Activated CD8-positive, alpha-beta T cell treated with anti-CD3 and anti-CD28 coated beads for 36 hours (primary cell): Measurements from ENCODE around the gene MISFA. TPM values are rescaled to one million over a fixed set of nuclear protein-coding genes. Genes with fewer than 3 reads are reported as not detected.
"Not testable (repeated sequence)": the region's sequence is repeated elsewhere in the genome, so short reads cannot be mapped to it uniquely, and the experiment has no call there.

Experiments used
- ATAC-seq: fragments of 200-7000 bp; cut with Tn5 transposase; one replicate; pipeline ENCODE4 v1.10.0; 2021; ENCODE audit warnings: mild to moderate bottlenecking, moderate library complexity
- CTCF ChIA-PET: fragments of 350-600 bp; sonication (Branson Sonifier 250); formaldehyde crosslinking; loops from one replicate; lab custom pipeline; 2021; ENCODE audit warnings: antibody characterized with exemption; lab: Charles Lee
- POLR2A ChIA-PET: fragments of 350-600 bp; sonication (Branson Sonifier 250); formaldehyde crosslinking; loops from one replicate; lab custom pipeline; 2021; ENCODE audit warnings: antibody characterized with exemption; lab: Charles Lee
- DNase-seq: peaks from one replicate; pipeline ENCODE4 v3.0.0-alpha.2; 2020
- H3K27ac Mint-ChIP-seq: one replicate; pipeline ENCODE4 v1.8.0; 2021; ENCODE audit warnings: mild to moderate bottlenecking, mixed read lengths
- H3K27me3 Mint-ChIP-seq: one replicate; pipeline ENCODE4 v1.8.0; 2021; ENCODE audit warnings: mixed read lengths
- H3K36me3 Mint-ChIP-seq: one replicate; pipeline ENCODE4 v1.8.0; 2021; ENCODE audit warnings: low read depth, mixed read lengths
- H3K4me1 Mint-ChIP-seq: one replicate; pipeline ENCODE4 v1.8.0; 2021; ENCODE audit warnings: low read depth, mixed read lengths
- H3K4me3 Mint-ChIP-seq: one replicate; pipeline ENCODE4 v1.8.0; 2021; ENCODE audit warnings: mild to moderate bottlenecking, moderate library complexity, mixed read lengths
- H3K9me3 Mint-ChIP-seq: one replicate; pipeline ENCODE4 v1.8.0; 2021; ENCODE audit warnings: mixed read lengths
- intact Hi-C: fragments of 100-400 bp; cut with micrococcal nuclease; formaldehyde crosslinking; loops from one replicate; pipeline ENCODE4 v1.10.0; 2022
- total RNA-seq, 2 experiments: library from RNA; stranded (reverse); gene quantifications; one replicate each; pipeline ENCODE4 v1.2.3, GENCODE V29; 2021
- TF ChIP-seq, protein P1 (sequence below): fragments of 200-600 bp; IDR thresholded peaks from one replicate; pipeline ENCODE4 v1.8.0; 2022; ENCODE audit warnings: antibody characterized with exemption, mild to moderate bottlenecking

MISFA gene
- total RNA-seq, 2 experiments from 2014 or later: 0.67 to 1.1 TPM

DNA sequence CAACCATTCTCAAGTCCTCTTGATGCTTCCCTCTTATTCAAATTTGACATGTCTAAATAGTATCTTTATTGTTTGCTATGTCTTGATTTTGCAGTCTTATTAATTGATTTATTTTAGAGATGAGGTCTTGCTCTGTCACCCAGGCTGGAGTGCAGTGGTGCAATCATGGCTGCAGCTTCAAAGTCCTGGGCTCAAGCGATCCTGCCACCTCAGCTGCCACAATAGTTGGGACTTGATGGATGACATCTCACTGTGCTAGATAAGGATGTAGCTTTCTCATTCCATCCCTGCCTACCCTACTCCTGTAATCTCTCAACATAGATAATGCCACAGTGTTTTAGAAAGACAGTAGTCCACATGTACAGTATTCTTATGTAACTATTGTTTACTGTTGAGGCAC lies 42.1 kb downstream of the MISFA start:
- TF ChIP-seq, protein P1, sequence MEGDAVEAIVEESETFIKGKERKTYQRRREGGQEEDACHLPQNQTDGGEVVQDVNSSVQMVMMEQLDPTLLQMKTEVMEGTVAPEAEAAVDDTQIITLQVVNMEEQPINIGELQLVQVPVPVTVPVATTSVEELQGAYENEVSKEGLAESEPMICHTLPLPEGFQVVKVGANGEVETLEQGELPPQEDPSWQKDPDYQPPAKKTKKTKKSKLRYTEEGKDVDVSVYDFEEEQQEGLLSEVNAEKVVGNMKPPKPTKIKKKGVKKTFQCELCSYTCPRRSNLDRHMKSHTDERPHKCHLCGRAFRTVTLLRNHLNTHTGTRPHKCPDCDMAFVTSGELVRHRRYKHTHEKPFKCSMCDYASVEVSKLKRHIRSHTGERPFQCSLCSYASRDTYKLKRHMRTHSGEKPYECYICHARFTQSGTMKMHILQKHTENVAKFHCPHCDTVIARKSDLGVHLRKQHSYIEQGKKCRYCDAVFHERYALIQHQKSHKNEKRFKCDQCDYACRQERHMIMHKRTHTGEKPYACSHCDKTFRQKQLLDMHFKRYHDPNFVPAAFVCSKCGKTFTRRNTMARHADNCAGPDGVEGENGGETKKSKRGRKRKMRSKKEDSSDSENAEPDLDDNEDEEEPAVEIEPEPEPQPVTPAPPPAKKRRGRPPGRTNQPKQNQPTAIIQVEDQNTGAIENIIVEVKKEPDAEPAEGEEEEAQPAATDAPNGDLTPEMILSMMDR: no peak
- ChIA-PET POLR2A (no interaction called here), CTCF (interaction anchor here (0.7 to 1.9 kb wide), 2 partner anchors 12 to 80 kb away, joined by 4 to 5 read pairs; no protein-coding TSS in a partner anchor)
- no peak for DNase-seq
- Mint-ChIP-seq H3K9me3 (no peaks in the 10 kb centered on the region), H3K36me3 (no peaks in the 10 kb centered on the region), H3K4me3 (no peak overlapping the region), H3K4me1 (no peaks in the 10 kb centered on the region), H3K27me3 (no peaks in the 10 kb centered on the region), H3K27ac (no peak overlapping the region)
- ATAC-seq: no peak
- intact Hi-C loops: no loop called here

DNA sequence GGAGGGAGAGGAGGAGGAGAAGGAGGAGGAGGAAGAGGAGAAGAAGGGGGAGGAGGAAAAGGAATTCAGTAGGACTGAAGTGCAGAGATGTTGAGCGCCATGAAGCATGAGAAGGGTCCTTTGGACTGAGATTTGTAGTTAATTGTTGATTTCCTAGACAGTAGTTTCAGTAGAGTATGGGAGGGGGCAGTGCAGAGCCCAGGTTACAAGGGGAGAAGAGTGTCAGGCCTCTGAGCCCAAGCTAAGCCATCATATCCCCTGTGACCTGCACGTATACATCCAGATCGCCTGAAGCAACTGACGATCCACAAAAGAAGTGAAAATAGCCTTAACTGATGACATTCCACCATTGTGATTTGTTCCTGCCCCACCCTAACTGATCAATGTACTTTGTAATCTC lies 43.4 kb downstream of the MISFA start:
- CTCF ChIA-PET, DNase-seq, H3K27me3 Mint-ChIP-seq, H3K9me3 Mint-ChIP-seq, H3K4me3 Mint-ChIP-seq, POLR2A ChIA-PET, intact Hi-C loops, ATAC-seq, H3K36me3 Mint-ChIP-seq, H3K4me1 Mint-ChIP-seq, H3K27ac Mint-ChIP-seq: not testable (repeated sequence)

DNA sequence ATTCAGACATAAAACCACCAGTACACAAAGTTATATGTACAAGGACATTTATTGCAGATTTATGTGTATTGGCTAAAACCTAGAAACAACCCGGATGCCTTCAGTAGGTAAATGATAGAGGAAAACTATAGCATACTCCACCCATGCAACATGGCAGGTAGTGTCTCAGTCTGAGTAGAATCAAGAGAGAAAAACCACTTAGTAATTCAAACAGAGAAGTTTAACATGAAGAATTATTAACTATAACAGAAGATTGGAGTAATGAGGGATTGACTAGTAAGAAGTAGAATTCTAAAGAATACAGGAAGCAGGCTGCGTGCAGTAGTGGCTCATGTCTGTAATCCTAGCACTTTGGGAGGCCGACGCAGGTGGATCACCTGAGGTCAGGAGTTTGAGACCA lies 50.8 kb downstream of the MISFA start:
- ATAC-seq (no peak), DNase-seq (no peak)
- Mint-ChIP-seq H3K36me3 (no peaks in the 10 kb centered on the region), H3K4me1 (peaks cover 2% of the 10 kb centered on the region), H3K9me3 (no peaks in the 10 kb centered on the region), H3K27ac (no peak overlapping the region), H3K4me3 (no peak overlapping the region), H3K27me3 (no peaks in the 10 kb centered on the region)
- ChIA-PET POLR2A (interaction anchor here (0.8 kb wide), 1 partner anchor 17 kb away, joined by 3 read pairs; no protein-coding TSS in a partner anchor), CTCF (interaction anchor here (0.7 to 4.3 kb wide), 8 partner anchors 17 to 277 kb away, joined by 3 to 41 read pairs (median 4); partner anchors contain the start of genes SPTY2D1 and TSG101)
- TF ChIP-seq, protein P1: no peak
- intact Hi-C loops: no loop called here

DNA sequence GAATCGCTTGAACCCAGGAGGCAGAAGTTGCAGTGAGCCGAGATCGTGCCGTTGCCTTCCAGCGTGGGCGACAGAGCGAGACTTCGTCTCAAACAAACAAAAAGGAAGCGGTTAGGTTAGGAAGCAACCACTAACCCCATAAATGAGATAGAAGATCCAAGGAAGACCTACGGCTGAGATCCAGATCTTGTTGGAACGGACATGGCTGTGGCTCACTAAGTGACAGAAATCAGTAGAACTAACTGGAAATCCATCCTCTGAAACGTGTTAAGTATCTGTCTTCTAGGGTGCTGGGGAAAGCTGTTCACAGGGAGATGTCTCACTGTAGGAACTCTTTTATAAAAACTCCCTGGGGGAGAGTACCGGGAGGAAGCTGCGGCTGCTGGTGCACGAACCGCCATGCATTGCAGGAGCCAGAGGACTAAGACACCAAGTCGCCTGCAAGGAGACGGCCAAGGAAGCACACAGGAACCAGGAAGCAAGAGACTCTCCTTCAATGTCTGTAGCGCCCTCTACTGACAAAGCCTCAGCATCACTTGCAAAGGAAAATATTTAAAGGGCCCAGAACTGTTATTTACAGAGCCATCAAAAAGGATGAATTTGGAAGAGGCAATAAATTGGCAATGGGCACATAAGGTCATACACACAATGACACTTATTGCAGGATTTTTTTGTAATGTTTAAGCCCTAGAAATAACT lies 51.4 kb downstream of the MISFA start:
- TF ChIP-seq, protein P1: peak; percentile 65
- no peaks in the 10 kb centered on the region for H3K36me3 Mint-ChIP-seq
- DNase-seq: peak; percentile 65
- no peak overlapping the region for H3K27ac Mint-ChIP-seq
- intact Hi-C loops: loop anchor here (1.0 kb wide), 1 partner anchor 111 kb away; no protein-coding TSS in a partner anchor
- peak; percentile 69 for ATAC-seq
- H3K4me3 Mint-ChIP-seq: no peak overlapping the region
- ChIA-PET CTCF (interaction anchor here (0.7 to 4.3 kb wide), 19 partner anchors 9 to 278 kb away, joined by 3 to 41 read pairs (median 4); partner anchors contain the start of genes SPTY2D1 and TSG101), POLR2A (interaction anchor here (0.5 kb wide), 1 partner anchor 1348 kb away, joined by 4 read pairs; no protein-coding TSS in a partner anchor)
- no peaks in the 10 kb centered on the region for H3K9me3 Mint-ChIP-seq
- peaks cover 2% of the 10 kb centered on the region for H3K4me1 Mint-ChIP-seq
- H3K27me3 Mint-ChIP-seq: no peaks in the 10 kb centered on the region

Other genes with a start within 250 kb of the MISFA start
- 1,000 to 10,000 TPM; 2,418 to 2,447 TPM for gene LDHA, start 205.2 kb upstream of the MISFA start, total RNA-seq
- gene LDHC, start 187.5 kb upstream of the MISFA start, total RNA-seq: not detected
- not detected for gene LDHAL6A, start 143.9 kb upstream of the MISFA start, total RNA-seq
- gene TSG101, start 72.8 kb upstream of the MISFA start, total RNA-seq: 10 to 100 TPM; 34.0 to 37.4 TPM
- 10 to 100 TPM; 13.9 to 22.8 TPM for gene UEVLD, start 11.1 kb upstream of the MISFA start, total RNA-seq
- 10 to 100 TPM; 21.3 TPM for gene SPTY2D1, start 34.6 kb downstream of the MISFA start, total RNA-seq
- gene TMEM86A, start 99.0 kb downstream of the MISFA start, total RNA-seq: under 1 TPM; 0.11 to 0.34 TPM
- gene IGSF22, start 126.4 kb downstream of the MISFA start, total RNA-seq: 1 to 10 TPM in 1 of 2 experiments, under 1 TPM in 1; 0.43 to 1.4 TPM
- not detected for gene PTPN5, start 192.0 kb downstream of the MISFA start, total RNA-seq